GM23338 (cell line): Measurements from ENCODE around the gene PHF13. TPM values are rescaled to one million over a fixed set of nuclear protein-coding genes. Genes with fewer than 3 reads are reported as not detected.

Experiments
- ATAC-seq: fragments of 200-7000 bp; cut with Tn5 transposase; 3 replicates; pipeline ENCODE4 v1.9.1; 2020
- DNase-seq: peaks from one replicate; pipeline ENCODE4 v3.0.0-alpha.2; 2015; ENCODE audit warnings: low spot score
- H2AFZ ChIP-seq: fragments of 200-600 bp; sonication (generic); 2 replicates; pipeline ENCODE4 v1.8.0; 2016; ENCODE audit warnings: antibody characterized with exemption, mild to moderate bottlenecking, moderate library complexity
- H3F3A ChIP-seq: fragments of 200-600 bp; sonication (generic); replicated peaks from 2 replicates; pipeline ENCODE4 v1.8.0; 2017; ENCODE audit warnings: antibody characterized with exemption, mixed run types, low read depth
- H3K27ac ChIP-seq: fragments of 200-600 bp; sonication (generic); 2 replicates; pipeline ENCODE4 v1.6.1; 2016; ENCODE audit warnings: low read depth
- H3K27me3 ChIP-seq: fragments of 200-600 bp; sonication (generic); 2 replicates; pipeline ENCODE4 v1.8.0; 2016; ENCODE audit warnings: mild to moderate bottlenecking, mixed run types, moderate library complexity; ENCODE audit not compliant: insufficient read depth
- H3K36me3 ChIP-seq: fragments of 200-600 bp; sonication (generic); 2 replicates; pipeline ENCODE4 v1.8.0; 2016; ENCODE audit warnings: mild to moderate bottlenecking; ENCODE audit not compliant: insufficient read depth
- H3K4me1 ChIP-seq: fragments of 200-600 bp; sonication (generic); 2 replicates; pipeline ENCODE4 v1.8.0; 2016; ENCODE audit warnings: mild to moderate bottlenecking, moderate library complexity; ENCODE audit not compliant: insufficient read depth
- H3K4me2 ChIP-seq: fragments of 200-600 bp; sonication (generic); 2 replicates; pipeline ENCODE4 v1.7.1; 2017; ENCODE audit warnings: mixed run types
- H3K4me3 ChIP-seq: fragments of 200-600 bp; sonication (generic); 2 replicates; pipeline ENCODE4 v1.6.1; 2016; ENCODE audit warnings: mixed run types
- H3K79me2 ChIP-seq: fragments of 200-600 bp; sonication (generic); replicated peaks from 2 replicates; pipeline ENCODE4 v1.8.0; 2017; ENCODE audit warnings: mild to moderate bottlenecking; ENCODE audit not compliant: insufficient read depth
- H3K9me2 ChIP-seq: fragments of 200-600 bp; sonication (generic); 2 replicates; pipeline ENCODE4 v1.8.0; 2017; ENCODE audit not compliant: insufficient read depth
- H4K20me1 ChIP-seq: fragments of 200-600 bp; sonication (generic); replicated peaks from 2 replicates; pipeline ENCODE4 v1.8.0; 2017; ENCODE audit warnings: mild to moderate bottlenecking; ENCODE audit not compliant: insufficient read depth
- H3K27ac Mint-ChIP-seq: 2 replicates; pipeline ENCODE4 v1.8.0; 2020; ENCODE audit warnings: inconsistent platforms, mild to moderate bottlenecking, moderate library complexity, mixed read lengths
- H3K27me3 Mint-ChIP-seq: 3 replicates; pipeline ENCODE4 v1.8.0; 2022; ENCODE audit warnings: low read depth, mild to moderate bottlenecking, moderate library complexity, mixed read lengths, inconsistent platforms; ENCODE audit not compliant: insufficient read depth, poor library complexity
- H3K36me3 Mint-ChIP-seq: 3 replicates; pipeline ENCODE4 v1.8.0; 2021; ENCODE audit warnings: low read depth, mild to moderate bottlenecking, inconsistent platforms, moderate library complexity, mixed read lengths
- H3K4me1 Mint-ChIP-seq: 3 replicates; pipeline ENCODE4 v1.8.0; 2020; ENCODE audit warnings: mild to moderate bottlenecking, inconsistent platforms, mixed read lengths
- H3K4me3 Mint-ChIP-seq: 3 replicates; pipeline ENCODE4 v1.8.0; 2021; ENCODE audit warnings: moderate library complexity, mild to moderate bottlenecking, inconsistent platforms, mixed read lengths
- H3K9me3 Mint-ChIP-seq: 3 replicates; pipeline ENCODE4 v1.8.0; 2020; ENCODE audit warnings: moderate library complexity, mild to moderate bottlenecking, inconsistent platforms, mixed read lengths
- EZH2phosphoT487 ChIP-seq: fragments of 200-600 bp; sonication (generic); IDR thresholded peaks from one replicate; pipeline ENCODE4 v1.8.1; 2018; ENCODE audit warnings: antibody characterized with exemption; ENCODE audit not compliant: unreplicated experiment
- JUNB ChIP-seq: IDR thresholded peaks from one replicate; pipeline ENCODE4 v1.6.1; 2016; ENCODE audit warnings: antibody characterized with exemption; ENCODE audit not compliant: unreplicated experiment
- NANOG ChIP-seq: IDR thresholded peaks from 2 replicates; pipeline ENCODE4 v1.6.1; 2016; ENCODE audit warnings: antibody characterized with exemption, borderline replicate concordance
- POLR2AphosphoS5 ChIP-seq: IDR thresholded peaks from 2 replicates; pipeline ENCODE4 v1.6.1; 2016; ENCODE audit warnings: antibody characterized with exemption, low read depth
- STAT1 ChIP-seq: IDR thresholded peaks from one replicate; pipeline ENCODE4 v1.6.1; 2016; ENCODE audit warnings: antibody characterized with exemption; ENCODE audit not compliant: unreplicated experiment
- ZNF114 ChIP-seq: fragments of 250-450 bp; sonication (Bioruptor Pico); IDR thresholded peaks from 2 replicates; pipeline ENCODE4 v1.5.0; 2020; ENCODE audit warnings: mild to moderate bottlenecking, moderate library complexity
- ZNF331 ChIP-seq: fragments of 250-450 bp; sonication (Bioruptor Pico); IDR thresholded peaks from 2 replicates; pipeline ENCODE4 v1.5.0; 2020; ENCODE audit warnings: low read depth, mild to moderate bottlenecking, moderate library complexity
- polyA plus RNA-seq: library from polyadenylated mRNA; unstranded; fragments of >200 nt; fragmentation: Nextera tagmentation; extraction: Ambion mirVana; gene quantifications from 2 replicates; pipeline ENCODE4 v1.2.1, GENCODE V29; 2016
- total RNA-seq: library from RNA; depleted of rRNA; stranded (reverse); fragments of >200 nt; shearing (Covaris generic); gene quantifications from 2 replicates; pipeline ENCODE4 v1.2.3, GENCODE V29; 2014
- TF ChIP-seq, protein P1 (sequence below), 2 experiments: fragments of 200-600 bp in 1 of 2; sonication (generic) in 1 of 2; conservative IDR thresholded peaks; 2 replicates each; pipeline versions ENCODE4 v1.5.1 to v1.6.1; 2016 to 2017; ENCODE audit warnings: antibody characterized with exemption in 2 of 2, low read depth in 2 of 2, mild to moderate bottlenecking in 2 of 2, moderate library complexity in 1 of 2
- TF ChIP-seq, protein P2 (sequence below): IDR thresholded peaks from 2 replicates; pipeline ENCODE4 v1.6.1; 2016; ENCODE audit warnings: antibody characterized with exemption
- TF ChIP-seq, protein P3 (sequence below): IDR thresholded peaks from one replicate; pipeline ENCODE4 v1.6.1; 2018; ENCODE audit warnings: antibody characterized with exemption; ENCODE audit not compliant: unreplicated experiment
- TF ChIP-seq, protein P4 (sequence below): fragments of 250-450 bp; sonication (Bioruptor Pico); IDR thresholded peaks from 2 replicates; pipeline ENCODE4 v1.5.0; 2020; ENCODE audit warnings: mild to moderate bottlenecking, moderate library complexity

PHF13 gene
- total and polyA plus RNA-seq, 2 experiments from 2014 or later, result 12.1 to 33.2 TPM

DNA sequence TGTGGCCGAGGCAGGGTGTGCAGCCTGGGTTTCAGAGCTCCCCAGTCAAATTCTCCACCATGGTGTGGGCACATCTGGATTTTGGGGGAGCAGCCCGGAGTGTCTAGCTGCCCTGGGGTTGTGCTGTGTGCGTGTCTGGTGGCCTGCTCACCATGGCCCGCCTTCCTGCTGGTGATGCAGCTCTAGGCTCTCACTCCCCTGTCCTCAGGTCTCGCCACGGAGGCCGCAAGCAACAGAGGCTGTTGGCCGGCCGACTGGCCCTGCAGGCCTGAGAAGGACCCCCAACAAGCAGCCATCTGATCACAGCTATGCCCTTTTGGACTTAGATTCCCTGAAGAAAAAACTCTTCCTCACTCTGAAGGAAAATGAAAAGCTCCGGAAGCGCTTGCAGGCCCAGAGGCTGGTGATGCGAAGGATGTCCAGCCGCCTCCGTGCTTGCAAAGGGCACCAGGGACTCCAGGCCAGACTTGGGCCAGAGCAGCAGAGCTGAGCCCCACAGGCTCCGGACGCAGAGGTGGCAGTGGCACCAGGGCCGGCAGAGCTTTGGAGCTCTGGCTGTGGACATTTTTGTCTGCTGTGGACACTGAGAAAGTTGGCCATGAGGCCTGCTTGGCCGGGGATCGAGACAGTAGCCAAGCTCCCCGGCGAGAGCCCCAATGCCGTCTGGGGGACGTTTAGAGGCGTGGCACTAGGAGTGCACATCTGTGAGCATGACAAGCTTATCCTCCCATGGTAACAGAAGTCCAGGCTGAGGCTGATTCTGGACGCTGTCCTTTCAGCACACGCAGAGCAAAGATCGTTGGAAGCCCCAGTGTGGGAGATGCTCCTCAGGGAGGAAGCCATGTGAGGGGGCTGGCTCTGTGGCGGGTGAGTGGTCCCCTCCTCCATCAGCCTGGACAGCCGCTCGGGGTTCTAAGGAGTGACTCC lies 19.3 kb downstream of the PHF13 start (continued):
- TF ChIP-seq, protein P1, sequence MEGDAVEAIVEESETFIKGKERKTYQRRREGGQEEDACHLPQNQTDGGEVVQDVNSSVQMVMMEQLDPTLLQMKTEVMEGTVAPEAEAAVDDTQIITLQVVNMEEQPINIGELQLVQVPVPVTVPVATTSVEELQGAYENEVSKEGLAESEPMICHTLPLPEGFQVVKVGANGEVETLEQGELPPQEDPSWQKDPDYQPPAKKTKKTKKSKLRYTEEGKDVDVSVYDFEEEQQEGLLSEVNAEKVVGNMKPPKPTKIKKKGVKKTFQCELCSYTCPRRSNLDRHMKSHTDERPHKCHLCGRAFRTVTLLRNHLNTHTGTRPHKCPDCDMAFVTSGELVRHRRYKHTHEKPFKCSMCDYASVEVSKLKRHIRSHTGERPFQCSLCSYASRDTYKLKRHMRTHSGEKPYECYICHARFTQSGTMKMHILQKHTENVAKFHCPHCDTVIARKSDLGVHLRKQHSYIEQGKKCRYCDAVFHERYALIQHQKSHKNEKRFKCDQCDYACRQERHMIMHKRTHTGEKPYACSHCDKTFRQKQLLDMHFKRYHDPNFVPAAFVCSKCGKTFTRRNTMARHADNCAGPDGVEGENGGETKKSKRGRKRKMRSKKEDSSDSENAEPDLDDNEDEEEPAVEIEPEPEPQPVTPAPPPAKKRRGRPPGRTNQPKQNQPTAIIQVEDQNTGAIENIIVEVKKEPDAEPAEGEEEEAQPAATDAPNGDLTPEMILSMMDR (conservative IDR thresholded peaks at IDR 0.05; ENCODE audit: low read depth in 2 of 2), result no peak
- no peak for TF ChIP-seq ZNF331 (CRISPR knock-in tag)
- no peak for TF ChIP-seq NANOG
- TF ChIP-seq, protein P2, sequence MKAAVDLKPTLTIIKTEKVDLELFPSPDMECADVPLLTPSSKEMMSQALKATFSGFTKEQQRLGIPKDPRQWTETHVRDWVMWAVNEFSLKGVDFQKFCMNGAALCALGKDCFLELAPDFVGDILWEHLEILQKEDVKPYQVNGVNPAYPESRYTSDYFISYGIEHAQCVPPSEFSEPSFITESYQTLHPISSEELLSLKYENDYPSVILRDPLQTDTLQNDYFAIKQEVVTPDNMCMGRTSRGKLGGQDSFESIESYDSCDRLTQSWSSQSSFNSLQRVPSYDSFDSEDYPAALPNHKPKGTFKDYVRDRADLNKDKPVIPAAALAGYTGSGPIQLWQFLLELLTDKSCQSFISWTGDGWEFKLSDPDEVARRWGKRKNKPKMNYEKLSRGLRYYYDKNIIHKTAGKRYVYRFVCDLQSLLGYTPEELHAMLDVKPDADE, result no peak
- no peak for TF ChIP-seq STAT1
- no peak for TF ChIP-seq POLR2AphosphoS5
- TF ChIP-seq, protein P3, sequence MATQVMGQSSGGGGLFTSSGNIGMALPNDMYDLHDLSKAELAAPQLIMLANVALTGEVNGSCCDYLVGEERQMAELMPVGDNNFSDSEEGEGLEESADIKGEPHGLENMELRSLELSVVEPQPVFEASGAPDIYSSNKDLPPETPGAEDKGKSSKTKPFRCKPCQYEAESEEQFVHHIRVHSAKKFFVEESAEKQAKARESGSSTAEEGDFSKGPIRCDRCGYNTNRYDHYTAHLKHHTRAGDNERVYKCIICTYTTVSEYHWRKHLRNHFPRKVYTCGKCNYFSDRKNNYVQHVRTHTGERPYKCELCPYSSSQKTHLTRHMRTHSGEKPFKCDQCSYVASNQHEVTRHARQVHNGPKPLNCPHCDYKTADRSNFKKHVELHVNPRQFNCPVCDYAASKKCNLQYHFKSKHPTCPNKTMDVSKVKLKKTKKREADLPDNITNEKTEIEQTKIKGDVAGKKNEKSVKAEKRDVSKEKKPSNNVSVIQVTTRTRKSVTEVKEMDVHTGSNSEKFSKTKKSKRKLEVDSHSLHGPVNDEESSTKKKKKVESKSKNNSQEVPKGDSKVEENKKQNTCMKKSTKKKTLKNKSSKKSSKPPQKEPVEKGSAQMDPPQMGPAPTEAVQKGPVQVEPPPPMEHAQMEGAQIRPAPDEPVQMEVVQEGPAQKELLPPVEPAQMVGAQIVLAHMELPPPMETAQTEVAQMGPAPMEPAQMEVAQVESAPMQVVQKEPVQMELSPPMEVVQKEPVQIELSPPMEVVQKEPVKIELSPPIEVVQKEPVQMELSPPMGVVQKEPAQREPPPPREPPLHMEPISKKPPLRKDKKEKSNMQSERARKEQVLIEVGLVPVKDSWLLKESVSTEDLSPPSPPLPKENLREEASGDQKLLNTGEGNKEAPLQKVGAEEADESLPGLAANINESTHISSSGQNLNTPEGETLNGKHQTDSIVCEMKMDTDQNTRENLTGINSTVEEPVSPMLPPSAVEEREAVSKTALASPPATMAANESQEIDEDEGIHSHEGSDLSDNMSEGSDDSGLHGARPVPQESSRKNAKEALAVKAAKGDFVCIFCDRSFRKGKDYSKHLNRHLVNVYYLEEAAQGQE, result no peak
- no peak for TF ChIP-seq EZH2phosphoT487

DNA sequence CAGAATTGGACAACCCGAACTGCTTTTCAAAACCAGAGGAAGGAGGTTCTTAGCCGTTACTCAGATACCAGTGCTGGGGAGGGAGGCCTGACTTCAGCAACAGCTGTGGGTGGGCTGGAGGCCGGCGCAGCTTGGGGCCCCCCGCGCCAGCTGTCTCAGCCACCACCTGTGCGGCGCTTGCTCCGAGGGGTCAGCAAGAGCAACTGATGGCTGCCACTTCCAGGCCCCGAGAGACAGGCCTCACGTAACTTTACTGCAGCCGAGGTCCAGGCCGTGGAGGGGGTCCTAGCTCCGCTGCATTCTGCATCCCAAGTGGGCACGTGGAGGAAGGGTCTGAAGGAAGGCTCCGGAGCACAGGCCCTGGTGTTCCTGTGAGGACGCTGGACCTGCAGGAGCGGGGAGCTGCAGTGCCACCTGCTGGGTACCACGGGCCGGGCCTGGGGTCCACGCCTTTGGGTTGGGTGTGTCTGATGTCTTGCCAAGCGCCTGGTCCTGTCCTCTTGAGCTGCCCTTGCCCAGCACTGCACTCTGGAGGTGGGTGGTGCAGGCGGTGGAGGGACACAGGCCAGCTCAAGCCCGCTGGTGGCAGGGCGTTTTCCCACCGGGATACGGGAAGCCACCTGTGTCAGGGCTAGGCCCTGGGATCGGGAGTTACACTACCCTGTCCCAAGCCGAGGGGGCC lies 21.0 kb downstream of the PHF13 start:
- no peaks in the 10 kb centered on the region for H3K79me2 ChIP-seq
- Mint-ChIP-seq H3K27me3 (peaks cover 9% of the 10 kb centered on the region), H3K4me1 (no peaks in the 10 kb centered on the region; the same call in 2 of the 3 replicates), H3K4me3 (no peak overlapping the region), H3K9me3 (no peaks in the 10 kb centered on the region), H3K36me3 (peaks cover 71% of the 10 kb centered on the region), H3K27ac (no peak overlapping the region)
- peaks cover 30% of the 10 kb centered on the region for H3K36me3 ChIP-seq
- peak; percentile 75 for DNase-seq
- H3K4me3 ChIP-seq, result no peak overlapping the region
- no peak overlapping the region for H2AFZ ChIP-seq
- H3K4me2 ChIP-seq, result no peak overlapping the region
- peaks cover 6% of the 10 kb centered on the region; the same call in 1 of the 2 replicates for H3F3A ChIP-seq
- H3K4me1 ChIP-seq, result no peaks in the 10 kb centered on the region
- H4K20me1 ChIP-seq, result peaks cover 10% of the 10 kb centered on the region
- no peak overlapping the region for H3K27ac ChIP-seq
- H3K27me3 ChIP-seq, result no peaks in the 10 kb centered on the region
- peak; percentile 85 for ATAC-seq
- no peaks in the 10 kb centered on the region for H3K9me2 ChIP-seq
- TF ChIP-seq ZNF114 (no peak), JUNB (no peak)
- TF ChIP-seq, protein P4, sequence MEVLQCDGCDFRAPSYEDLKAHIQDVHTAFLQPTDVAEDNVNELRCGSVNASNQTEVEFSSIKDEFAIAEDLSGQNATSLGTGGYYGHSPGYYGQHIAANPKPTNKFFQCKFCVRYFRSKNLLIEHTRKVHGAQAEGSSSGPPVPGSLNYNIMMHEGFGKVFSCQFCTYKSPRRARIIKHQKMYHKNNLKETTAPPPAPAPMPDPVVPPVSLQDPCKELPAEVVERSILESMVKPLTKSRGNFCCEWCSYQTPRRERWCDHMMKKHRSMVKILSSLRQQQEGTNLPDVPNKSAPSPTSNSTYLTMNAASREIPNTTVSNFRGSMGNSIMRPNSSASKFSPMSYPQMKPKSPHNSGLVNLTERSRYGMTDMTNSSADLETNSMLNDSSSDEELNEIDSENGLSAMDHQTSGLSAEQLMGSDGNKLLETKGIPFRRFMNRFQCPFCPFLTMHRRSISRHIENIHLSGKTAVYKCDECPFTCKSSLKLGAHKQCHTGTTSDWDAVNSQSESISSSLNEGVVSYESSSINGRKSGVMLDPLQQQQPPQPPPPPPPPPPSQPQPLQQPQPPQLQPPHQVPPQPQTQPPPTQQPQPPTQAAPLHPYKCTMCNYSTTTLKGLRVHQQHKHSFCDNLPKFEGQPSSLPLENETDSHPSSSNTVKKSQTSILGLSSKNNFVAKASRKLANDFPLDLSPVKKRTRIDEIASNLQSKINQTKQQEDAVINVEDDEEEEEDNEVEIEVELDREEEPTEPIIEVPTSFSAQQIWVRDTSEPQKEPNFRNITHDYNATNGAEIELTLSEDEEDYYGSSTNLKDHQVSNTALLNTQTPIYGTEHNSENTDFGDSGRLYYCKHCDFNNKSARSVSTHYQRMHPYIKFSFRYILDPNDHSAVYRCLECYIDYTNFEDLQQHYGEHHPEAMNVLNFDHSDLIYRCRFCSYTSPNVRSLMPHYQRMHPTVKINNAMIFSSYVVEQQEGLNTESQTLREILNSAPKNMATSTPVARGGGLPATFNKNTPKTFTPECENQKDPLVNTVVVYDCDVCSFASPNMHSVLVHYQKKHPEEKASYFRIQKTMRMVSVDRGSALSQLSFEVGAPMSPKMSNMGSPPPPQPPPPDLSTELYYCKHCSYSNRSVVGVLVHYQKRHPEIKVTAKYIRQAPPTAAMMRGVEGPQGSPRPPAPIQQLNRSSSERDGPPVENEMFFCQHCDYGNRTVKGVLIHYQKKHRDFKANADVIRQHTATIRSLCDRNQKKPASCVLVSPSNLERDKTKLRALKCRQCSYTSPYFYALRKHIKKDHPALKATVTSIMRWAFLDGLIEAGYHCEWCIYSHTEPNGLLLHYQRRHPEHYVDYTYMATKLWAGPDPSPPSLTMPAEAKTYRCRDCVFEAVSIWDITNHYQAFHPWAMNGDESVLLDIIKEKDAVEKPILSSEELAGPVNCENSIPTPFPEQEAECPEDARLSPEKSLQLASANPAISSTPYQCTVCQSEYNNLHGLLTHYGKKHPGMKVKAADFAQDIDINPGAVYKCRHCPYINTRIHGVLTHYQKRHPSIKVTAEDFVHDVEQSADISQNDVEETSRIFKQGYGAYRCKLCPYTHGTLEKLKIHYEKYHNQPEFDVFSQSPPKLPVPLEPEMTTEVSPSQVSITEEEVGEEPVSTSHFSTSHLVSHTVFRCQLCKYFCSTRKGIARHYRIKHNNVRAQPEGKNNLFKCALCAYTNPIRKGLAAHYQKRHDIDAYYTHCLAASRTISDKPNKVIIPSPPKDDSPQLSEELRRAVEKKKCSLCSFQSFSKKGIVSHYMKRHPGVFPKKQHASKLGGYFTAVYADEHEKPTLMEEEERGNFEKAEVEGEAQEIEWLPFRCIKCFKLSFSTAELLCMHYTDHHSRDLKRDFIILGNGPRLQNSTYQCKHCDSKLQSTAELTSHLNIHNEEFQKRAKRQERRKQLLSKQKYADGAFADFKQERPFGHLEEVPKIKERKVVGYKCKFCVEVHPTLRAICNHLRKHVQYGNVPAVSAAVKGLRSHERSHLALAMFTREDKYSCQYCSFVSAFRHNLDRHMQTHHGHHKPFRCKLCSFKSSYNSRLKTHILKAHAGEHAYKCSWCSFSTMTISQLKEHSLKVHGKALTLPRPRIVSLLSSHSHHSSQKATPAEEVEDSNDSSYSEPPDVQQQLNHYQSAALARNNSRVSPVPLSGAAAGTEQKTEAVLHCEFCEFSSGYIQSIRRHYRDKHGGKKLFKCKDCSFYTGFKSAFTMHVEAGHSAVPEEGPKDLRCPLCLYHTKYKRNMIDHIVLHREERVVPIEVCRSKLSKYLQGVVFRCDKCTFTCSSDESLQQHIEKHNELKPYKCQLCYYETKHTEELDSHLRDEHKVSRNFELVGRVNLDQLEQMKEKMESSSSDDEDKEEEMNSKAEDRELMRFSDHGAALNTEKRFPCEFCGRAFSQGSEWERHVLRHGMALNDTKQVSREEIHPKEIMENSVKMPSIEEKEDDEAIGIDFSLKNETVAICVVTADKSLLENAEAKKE, result no peak
